Stimulated activated effector memory CD8-positive, alpha-beta T cell treated with anti-CD3 and anti-CD28 coated beads, Interleukin-12 subunit alpha, Interleukin-12 subunit beta, amount 100 ng/mL, for 72 hours (primary cell): ENCODE results near the gene POLD1.

ENCODE experiments used
- ATAC-seq: fragments of 150-1000 bp; cut with Tn5 transposase; 2 replicates; pipeline ENCODE4 v1.10.0; 2021
- DNase-seq, 2 donors: peaks; one replicate each; pipeline ENCODE4 v3.0.0; 2021 to 2022; ENCODE audit warnings: low spot score in 2 of 2
- H3K27ac Mint-ChIP-seq: one replicate; pipeline ENCODE4 v1.8.0; 2022; ENCODE audit warnings: mild to moderate bottlenecking, mixed read lengths
- H3K36me3 Mint-ChIP-seq: one replicate; pipeline ENCODE4 v1.8.0; 2022; ENCODE audit warnings: mild to moderate bottlenecking, mixed read lengths
- H3K4me1 Mint-ChIP-seq: one replicate; pipeline ENCODE4 v1.8.0; 2022; ENCODE audit warnings: mixed read lengths
- H3K4me3 Mint-ChIP-seq: one replicate; pipeline ENCODE4 v1.8.0; 2022; ENCODE audit warnings: mild to moderate bottlenecking, mixed read lengths
- H3K9me3 Mint-ChIP-seq: one replicate; pipeline ENCODE4 v1.8.0; 2022; ENCODE audit warnings: mixed read lengths

The POLD1 gene

DNA sequence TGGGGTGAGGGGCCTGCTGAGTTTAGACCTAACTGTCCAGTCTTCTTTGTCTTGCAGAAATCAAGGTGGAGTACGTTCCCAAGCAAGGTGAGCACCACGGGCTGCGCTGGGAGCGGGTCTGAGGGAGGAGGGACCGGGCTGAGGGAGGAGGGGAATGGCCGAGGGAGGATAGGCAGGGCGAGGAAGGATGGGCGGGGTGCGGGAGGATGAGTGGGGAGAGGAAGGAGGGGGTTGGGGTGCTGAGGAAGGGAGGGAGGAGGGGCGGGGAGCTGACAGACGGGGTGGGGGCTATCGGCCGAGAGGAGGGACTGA lies 67.0 kb downstream of the POLD1 start:
- ATAC-seq (no peak), DNase-seq (no peak)
- Mint-ChIP-seq H3K27ac (no peak overlapping the region), H3K9me3 (no peaks in the 10 kb centered on the region), H3K4me3 (no peak overlapping the region), H3K4me1 (no peaks in the 10 kb centered on the region), H3K36me3 (no peaks in the 10 kb centered on the region)

DNA sequence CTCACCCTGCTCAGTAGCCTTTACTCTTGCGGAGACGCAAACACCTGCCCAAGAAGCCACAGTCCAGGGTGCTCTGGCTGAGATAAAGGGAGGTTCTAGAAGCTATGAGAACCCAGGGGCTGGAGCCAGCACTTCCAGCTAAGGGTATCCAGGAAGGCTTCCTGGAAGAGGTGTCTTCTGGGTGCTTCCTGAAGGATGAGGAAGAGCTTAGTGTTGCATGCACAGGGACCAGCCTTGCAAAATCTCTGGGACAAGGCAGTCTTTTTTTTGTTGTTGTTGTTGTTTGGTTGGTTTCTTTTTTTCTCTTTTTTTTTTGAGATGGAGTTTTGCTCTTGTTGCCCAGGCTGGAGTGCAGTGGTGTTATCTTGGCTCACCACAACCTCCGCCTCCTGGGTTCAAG lies 69.1 kb downstream of the POLD1 start:
- no peaks in the 10 kb centered on the region for H3K36me3 Mint-ChIP-seq
- H3K4me3 Mint-ChIP-seq: no peak overlapping the region
- H3K4me1 Mint-ChIP-seq: no peaks in the 10 kb centered on the region

DNA sequence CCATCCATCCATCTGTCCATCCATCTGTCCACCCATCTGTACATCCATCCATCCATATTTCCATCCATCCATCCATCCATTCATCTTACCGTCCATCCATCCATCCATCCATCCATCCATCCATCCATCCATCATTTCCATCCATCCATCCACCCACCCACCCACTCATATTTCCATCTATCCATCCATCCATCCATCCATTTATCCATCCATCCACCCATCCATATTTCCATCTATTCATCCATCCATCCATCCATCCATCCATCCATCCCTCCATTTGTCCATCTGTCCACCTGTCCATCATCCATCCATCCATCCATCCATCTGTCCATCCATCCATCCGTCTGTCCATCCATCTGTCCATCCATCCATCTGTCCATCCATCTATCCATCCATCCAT lies 71.8 kb downstream of the POLD1 start:
- no peak for ATAC-seq
- Mint-ChIP-seq H3K4me3 (no peak overlapping the region), H3K9me3 (no peaks in the 10 kb centered on the region), H3K36me3 (no peaks in the 10 kb centered on the region), H3K4me1 (peaks cover 13% of the 10 kb centered on the region), H3K27ac (no peak overlapping the region)
- DNase-seq: no peak

More for the DNA sequence above, 69.1 kb downstream of the POLD1 start:
- ATAC-seq (no peak), DNase-seq (no peak)
- H3K27ac Mint-ChIP-seq: no peak overlapping the region
- H3K9me3 Mint-ChIP-seq: no peaks in the 10 kb centered on the region

DNA sequence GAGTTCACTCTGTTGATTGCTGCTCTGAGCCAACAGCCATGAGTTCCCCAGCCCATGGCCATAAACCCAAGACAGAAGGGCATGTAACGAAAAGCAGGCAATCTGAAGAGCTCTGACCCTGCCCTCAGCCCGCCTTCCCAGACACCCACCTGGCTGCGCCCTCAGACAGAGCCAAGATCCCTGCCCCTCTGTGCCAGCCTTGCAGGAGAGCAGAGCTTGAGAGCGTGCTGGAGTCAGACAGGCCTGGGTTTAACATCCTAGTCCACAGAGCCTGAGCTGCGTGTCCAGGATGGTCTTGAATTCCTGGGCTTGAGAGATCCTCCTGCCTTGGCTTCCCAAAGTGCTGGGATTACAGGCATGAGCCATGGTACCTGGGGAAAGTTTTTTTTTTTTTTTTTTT lies 73.2 kb downstream of the POLD1 start:
- H3K9me3 Mint-ChIP-seq: no peaks in the 10 kb centered on the region
- H3K27ac Mint-ChIP-seq: no peak overlapping the region
- ATAC-seq: no peak
- no peak overlapping the region for H3K4me3 Mint-ChIP-seq
- H3K36me3 Mint-ChIP-seq: no peaks in the 10 kb centered on the region
- DNase-seq: no peak
- H3K4me1 Mint-ChIP-seq: peaks cover 20% of the 10 kb centered on the region

DNA sequence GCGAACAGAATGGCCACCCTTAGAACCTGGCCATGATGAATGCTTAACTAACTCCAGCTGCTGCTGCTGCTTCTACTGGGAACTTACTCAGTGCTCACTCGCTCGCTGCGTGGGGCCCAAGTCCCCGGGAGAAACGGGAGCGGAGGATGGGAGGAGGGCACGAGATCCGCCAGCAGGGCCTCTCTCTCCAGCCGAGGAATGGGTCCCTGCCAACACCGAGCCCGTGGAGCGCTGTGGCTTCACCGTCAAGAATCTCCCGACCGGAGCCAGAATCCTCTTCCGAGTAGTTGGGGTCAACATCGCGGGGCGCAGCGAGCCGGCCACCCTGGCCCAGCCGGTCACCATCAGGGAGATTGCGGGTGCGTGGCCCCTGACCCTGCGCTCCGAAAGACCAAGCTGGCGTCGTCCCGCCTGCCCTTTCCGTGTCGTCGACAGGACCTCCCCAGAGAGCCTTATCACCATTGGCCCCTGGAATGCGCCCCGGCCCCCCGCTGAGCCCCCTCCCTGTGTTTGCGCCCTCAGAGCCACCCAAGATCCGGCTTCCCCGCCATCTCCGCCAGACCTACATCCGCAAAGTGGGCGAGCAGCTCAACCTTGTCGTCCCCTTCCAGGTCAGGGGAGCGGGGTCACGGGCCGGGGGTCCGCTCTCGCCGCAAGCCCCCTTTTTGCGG lies 74.4 kb downstream of the POLD1 start:
- H3K36me3 Mint-ChIP-seq: no peaks in the 10 kb centered on the region
- no peak overlapping the region for H3K4me3 Mint-ChIP-seq
- H3K4me1 Mint-ChIP-seq: peaks cover 20% of the 10 kb centered on the region
- H3K9me3 Mint-ChIP-seq: no peaks in the 10 kb centered on the region
- ATAC-seq (no peak), DNase-seq (no peak)
- H3K27ac Mint-ChIP-seq: no peak overlapping the region

DNA sequence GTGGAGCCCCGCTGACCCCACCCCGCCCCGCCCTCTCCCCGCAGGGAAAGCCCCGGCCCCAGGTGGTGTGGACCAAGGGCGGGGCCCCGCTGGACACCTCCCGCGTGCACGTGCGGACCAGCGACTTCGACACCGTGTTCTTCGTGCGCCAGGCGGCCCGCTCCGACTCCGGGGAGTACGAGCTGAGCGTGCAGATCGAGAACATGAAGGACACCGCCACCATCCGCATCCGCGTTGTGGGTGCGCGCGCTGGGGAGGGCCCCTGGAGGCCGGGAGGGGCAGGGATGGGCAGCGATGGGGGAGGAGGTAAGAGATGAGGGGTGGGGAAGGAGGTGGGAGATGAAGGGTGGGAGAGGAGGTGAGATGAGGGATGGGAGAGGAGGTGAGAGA lies 74.9 kb downstream of the POLD1 start:
- Mint-ChIP-seq H3K36me3 (no peaks in the 10 kb centered on the region), H3K27ac (no peak overlapping the region), H3K9me3 (no peaks in the 10 kb centered on the region), H3K4me3 (no peak overlapping the region), H3K4me1 (peaks cover 20% of the 10 kb centered on the region)
- no peak for DNase-seq
- no peak for ATAC-seq

DNA sequence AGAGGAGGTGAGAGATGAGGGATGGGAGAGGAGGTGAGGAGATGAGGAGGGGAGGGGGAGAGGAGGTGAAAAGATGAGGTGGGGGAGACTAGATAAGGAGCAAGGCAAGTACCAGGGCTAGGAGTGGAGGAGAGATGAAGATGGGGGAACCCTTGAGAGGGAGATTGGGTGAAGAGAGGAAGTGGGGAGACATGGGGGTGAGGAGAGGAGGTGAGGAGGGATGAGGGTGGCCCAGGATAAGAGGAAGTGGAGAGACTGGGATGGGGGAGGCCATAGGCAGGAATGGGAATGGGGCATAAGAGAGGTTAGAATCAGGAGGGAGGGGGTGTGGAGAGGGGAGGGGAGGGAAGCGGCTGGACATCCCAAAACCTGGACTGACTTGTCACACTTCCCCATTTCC lies 75.5 kb downstream of the POLD1 start:
- no peaks in the 10 kb centered on the region for H3K9me3 Mint-ChIP-seq
- no peaks in the 10 kb centered on the region for H3K36me3 Mint-ChIP-seq
- peaks cover 20% of the 10 kb centered on the region for H3K4me1 Mint-ChIP-seq
- H3K4me3 Mint-ChIP-seq: peak overlapping the region; percentile 47
- DNase-seq (no peak), ATAC-seq (no peak)
- peak overlapping the region; percentile 54 for H3K27ac Mint-ChIP-seq

DNA sequence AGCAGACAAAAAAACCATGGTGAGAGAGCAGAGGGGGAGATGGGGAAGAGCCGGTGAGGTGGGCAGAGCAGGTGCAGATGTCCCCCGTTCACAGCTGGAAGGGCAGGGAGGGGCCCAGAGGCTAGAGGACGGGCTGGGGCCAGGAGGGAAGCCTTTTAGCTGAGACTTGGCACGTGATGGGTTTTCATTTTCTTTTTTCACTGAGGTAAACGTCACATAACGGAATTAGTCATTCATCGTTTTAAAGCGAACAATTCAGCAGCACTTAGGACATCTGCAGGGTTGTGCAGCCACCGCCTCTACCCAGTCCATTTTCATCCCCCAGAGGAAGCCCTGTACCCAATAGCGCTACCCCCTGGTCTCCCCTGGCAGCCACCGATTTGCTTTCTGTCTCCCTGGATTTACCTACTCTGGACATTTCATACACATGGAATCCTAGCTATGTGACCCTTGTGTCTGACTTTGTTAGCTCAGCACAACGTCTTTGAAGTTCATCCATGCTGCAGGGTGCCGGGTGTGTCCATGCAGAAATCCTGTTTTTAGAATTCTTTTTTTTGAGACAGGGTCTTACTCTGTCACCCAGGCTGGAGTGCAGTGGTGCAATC lies 76.1 kb downstream of the POLD1 start:
- ATAC-seq (peak; percentile 75), DNase-seq (no peak)
- Mint-ChIP-seq H3K9me3 (no peaks in the 10 kb centered on the region), H3K36me3 (no peaks in the 10 kb centered on the region), H3K4me3 (peak overlapping the region; percentile 47), H3K4me1 (peaks cover 20% of the 10 kb centered on the region), H3K27ac (peak overlapping the region; percentile 54)

DNA sequence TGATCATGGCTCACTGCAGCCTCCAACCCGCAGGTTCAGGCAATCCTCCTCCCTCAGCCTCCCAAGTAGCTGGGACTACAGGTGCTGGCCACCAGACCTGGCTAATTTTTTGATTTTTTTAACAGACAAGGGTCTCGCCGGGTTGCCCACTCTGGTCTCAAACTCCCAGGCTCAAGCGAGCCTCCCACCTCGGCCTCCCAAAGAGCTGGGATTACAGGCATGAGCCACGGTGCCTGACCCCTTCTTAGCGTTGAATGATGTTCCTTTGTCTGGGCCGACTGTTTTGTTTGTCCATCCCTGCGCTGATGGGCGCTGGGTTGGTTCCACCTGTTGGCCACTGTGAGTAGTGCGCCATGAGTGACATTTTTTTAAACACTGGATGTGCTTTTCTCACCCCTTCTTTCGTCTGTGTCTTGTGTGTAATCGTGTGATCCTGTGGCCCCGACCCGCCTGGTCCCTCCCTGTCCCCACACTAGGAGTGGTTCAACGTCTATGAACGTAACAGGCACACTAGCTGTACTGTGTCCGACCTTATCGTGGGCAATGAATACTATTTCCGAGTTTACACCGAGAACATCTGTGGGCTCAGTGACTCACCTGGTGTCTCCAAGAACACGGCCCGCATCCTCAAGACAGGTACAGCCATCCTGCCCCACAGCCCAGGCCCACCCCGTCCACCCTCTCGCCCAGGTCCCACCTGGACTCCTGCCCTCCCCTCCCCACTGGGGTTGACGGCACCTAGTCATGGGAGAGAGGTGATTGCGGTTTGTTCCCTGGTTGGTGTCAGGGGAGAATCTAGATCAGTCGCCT lies 77.1 kb downstream of the POLD1 start:
- Mint-ChIP-seq H3K27ac (no peak overlapping the region), H3K36me3 (no peaks in the 10 kb centered on the region)

DNA sequence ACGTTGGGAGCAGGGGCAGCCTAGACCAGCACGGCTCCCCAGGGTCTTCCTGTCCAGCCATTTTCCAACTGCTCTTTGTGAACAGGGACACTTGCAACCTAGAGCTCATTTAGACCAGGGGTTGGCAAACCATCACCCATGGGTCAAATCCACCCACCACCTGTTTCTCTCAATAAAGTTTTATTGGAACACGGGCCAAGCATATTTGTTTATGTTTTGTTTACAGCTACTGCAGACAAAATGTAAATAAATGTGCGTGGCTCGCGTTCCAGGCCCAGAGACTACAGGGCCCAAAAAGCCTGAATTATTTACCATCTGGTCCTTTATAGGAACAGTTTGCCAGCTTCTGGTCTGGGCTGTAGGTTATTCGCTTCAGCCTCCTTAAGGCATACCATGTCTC lies 78.8 kb downstream of the POLD1 start:
- no peak for DNase-seq
- H3K27ac Mint-ChIP-seq: no peak overlapping the region
- H3K36me3 Mint-ChIP-seq: no peaks in the 10 kb centered on the region
- peaks cover 20% of the 10 kb centered on the region for H3K4me1 Mint-ChIP-seq
- H3K9me3 Mint-ChIP-seq: no peaks in the 10 kb centered on the region
- no peak overlapping the region for H3K4me3 Mint-ChIP-seq
- ATAC-seq: no peak

More for the DNA sequence above, 77.1 kb downstream of the POLD1 start:
- Mint-ChIP-seq H3K9me3 (no peaks in the 10 kb centered on the region), H3K4me3 (peak overlapping the region; percentile 24), H3K4me1 (peaks cover 20% of the 10 kb centered on the region)
- DNase-seq (peak; percentile 37 to 79), ATAC-seq (peak; percentile 72)

DNA sequence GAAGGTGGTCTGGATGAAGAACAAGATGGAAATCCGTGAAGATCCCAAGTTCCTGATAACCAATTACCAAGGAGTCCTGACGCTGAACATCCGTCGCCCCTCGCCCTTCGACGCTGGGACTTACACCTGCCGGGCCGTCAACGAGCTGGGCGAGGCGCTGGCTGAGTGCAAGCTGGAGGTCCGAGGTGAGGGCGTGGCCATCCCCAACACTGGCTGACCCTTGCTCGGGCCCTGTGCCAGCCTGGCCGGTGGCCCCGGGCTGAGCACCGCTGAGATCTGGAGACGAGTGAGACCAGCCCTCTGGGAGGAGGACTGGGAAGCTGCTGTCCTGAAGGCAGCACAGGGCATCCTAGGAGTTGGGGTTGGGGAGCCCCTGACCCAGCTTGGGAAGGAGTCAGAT lies 80.2 kb downstream of the POLD1 start:
- H3K4me3 Mint-ChIP-seq: no peak overlapping the region
- H3K27ac Mint-ChIP-seq: no peak overlapping the region
- ATAC-seq (no peak), DNase-seq (no peak)
- peaks cover 20% of the 10 kb centered on the region for H3K4me1 Mint-ChIP-seq
- no peaks in the 10 kb centered on the region for H3K36me3 Mint-ChIP-seq
- H3K9me3 Mint-ChIP-seq: no peaks in the 10 kb centered on the region

DNA sequence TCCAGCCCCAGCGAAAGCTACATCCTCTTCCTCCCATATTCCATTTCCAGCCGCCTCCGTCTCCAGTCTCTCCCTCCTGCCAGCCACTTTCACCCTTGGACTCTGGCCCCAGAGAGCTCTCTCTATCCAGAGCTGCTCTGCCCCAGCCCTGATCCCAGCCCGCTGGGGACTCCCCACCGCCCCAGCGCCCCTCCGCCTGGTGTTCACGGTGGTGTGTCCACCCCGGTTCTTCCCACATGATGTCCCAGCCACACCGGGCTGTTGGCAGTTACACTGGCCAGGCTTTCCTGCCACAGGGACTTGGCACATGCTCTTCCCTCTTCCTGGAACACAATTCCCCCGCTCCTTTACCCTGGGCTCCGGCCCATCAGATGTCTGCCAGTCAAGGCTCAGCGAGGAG lies 80.9 kb downstream of the POLD1 start:
- Mint-ChIP-seq H3K36me3 (no peaks in the 10 kb centered on the region), H3K4me1 (peaks cover 13% of the 10 kb centered on the region), H3K4me3 (no peak overlapping the region), H3K27ac (no peak overlapping the region), H3K9me3 (no peaks in the 10 kb centered on the region)
- ATAC-seq: no peak
- DNase-seq: no peak

DNA sequence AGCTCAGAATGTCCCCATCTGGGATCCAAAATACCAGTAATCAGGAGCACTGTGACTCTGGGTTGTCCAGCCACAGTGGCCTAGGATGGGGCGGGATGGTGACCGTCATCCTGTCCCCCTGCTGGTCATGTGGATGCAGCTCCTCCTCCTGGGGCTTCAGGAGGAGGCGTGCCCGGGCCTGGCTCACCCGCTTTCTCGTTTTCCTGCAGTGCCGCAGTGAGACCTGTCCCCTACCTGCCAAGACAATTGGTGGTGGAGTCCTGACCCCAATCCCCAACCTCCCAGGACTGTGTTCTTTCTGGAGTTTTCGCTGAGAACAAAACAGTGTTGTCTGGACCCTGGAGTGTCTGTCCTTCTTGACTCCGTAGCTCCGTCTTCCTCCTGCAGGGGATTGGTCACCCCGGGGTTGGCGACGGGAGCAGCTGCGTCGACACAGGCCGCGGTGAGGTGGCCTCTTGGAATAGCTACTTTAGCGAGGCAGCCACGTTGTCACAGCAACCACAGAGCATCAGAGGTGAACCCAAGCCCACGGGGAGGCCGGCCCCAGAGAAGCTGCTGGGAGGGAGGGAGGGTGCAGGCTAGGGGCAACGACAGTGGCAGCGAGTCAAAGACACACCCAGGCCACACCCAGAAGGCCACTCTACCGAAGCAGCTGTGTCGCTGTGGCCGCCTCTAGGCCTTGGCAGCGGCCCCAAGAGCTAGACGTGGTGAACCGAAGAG lies 82.0 kb downstream of the POLD1 start:
- Mint-ChIP-seq H3K4me3 (no peak overlapping the region), H3K27ac (no peak overlapping the region), H3K4me1 (peaks cover 5% of the 10 kb centered on the region), H3K9me3 (no peaks in the 10 kb centered on the region), H3K36me3 (no peaks in the 10 kb centered on the region)
- DNase-seq (no peak), ATAC-seq (no peak)

DNA sequence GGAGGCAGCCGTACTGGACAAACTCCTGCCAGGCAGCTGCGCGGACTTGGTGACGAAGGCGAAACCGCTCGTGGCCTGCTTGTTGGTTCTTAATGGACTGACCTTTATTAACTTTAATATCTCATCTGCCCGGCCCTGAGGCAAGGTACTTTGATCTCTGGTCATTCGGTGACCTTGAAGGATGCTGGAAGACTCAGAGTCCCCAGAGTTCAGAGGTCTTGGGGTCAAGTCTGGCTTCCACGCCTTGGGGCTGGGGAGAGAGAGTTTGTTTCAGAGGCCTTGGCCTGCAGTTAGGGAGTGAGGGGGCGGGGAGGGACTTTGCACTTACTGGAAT lies 82.5 kb downstream of the POLD1 start:
- DNase-seq (no peak), ATAC-seq (no peak)
- Mint-ChIP-seq H3K4me1 (no peaks in the 10 kb centered on the region), H3K4me3 (no peak overlapping the region), H3K9me3 (no peaks in the 10 kb centered on the region), H3K36me3 (no peaks in the 10 kb centered on the region), H3K27ac (no peak overlapping the region)

DNA sequence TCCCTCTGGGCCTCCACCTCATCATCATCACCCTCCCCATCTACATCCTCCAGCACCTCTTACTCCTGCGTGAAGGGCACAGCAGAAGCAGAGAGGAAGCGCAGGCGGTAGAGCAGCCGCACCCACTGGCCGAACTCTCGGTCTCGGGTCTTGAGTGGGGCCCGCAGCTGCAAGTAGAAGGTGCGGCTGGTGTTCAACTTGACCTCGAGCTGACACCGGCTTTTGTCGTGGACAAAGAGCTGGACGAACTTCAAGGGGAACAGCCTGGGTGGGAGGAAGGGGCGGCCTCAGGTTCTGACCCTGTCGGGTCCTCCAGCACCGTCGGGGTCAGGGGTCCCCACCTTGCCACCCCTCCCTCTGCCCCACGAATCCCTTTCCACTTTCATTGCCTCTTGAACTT lies 83.4 kb downstream of the POLD1 start:
- Mint-ChIP-seq H3K4me1 (no peaks in the 10 kb centered on the region), H3K4me3 (no peak overlapping the region), H3K36me3 (no peaks in the 10 kb centered on the region), H3K9me3 (no peaks in the 10 kb centered on the region), H3K27ac (no peak overlapping the region)
- DNase-seq: no peak
- ATAC-seq: no peak
